NK-92 (cell line): ENCODE data around the gene PXMP2.

Experiments
- DNase-seq: peaks from one replicate; lab custom pipeline; 2025; ENCODE audit not compliant: unreplicated experiment; lab: John Stamatoyannopoulos, UW

The PXMP2 gene

DNA sequence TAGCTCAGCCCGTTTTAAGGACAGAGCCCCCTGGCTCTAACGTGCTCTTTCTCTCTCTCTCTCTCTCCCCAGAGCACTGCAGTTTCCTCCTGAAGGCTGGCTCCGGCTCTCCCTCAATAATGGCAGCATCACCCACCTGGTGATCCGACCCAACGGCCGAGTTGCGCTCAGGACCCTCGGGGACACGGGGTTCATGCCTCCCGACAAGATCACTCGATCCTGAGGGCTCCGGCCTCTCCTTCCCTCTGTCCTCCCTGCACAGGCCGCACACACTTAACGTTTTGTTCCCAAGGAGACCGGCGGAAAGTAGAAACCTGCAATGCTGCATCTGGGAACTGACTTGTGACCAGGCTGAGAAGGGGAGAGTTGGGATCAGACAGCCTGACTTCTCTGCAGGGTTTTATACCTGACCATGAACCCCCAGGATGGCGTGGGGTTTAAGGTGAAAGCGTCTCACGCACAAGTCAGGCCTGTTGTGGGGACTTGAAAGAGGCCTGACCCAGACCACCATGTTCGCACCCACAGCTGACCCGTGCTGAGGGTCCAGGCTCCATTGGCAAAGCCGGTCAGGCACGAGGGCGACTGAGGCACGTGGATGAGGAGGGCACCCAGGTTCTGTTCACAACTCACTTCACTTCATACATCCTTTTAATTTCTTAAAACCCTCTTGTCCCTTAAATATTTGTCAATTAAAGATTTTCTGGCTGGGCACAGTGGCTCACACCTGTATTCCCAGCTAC lies 33.4 kb downstream of the PXMP2 start:
- DNase-seq: no peak

- no peak for DNase-seq
Observed at GRCh38 chr12:132723015-132723763, 35.8 kb downstream of the PXMP2 start.

- DNase-seq: no peak
Observed at GRCh38 chr12:132723764-132724140, 36.4 kb downstream of the PXMP2 start.

DNA sequence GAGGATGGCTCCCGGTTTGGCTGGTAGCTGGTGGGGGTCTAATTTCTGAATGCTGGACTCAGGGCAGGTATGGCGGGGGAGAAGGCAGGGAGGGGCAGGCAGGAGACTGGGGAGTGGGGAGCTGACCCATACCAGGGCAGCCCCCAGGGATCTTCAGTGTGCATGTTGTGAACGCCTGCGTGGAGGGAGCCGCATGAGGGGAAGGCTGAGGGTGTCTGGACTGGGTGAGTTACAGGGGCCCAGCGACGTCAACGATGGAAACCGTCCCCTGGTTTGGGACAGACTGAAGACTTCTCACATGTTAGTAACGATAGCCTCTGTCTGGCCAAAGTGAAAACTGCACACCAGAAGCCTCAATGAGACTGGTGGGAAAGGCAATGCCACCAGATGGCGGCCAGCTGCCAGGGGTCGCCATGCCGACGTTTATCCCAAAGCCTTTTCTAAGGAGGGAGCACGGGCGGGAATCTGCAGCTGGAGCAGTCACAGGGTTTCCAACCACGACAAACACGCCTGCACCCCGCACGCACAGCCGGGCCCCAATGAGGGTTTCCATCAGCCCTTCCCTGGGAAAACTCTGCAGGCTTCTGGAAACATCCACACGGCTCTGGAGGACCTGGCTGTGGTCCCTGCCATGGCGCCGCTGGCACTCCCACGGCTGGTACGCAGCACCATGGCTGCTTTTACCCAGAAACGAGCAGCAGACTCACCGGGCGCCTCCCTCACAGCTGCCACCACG lies 37.3 kb downstream of the PXMP2 start:
- no peak for DNase-seq

DNA sequence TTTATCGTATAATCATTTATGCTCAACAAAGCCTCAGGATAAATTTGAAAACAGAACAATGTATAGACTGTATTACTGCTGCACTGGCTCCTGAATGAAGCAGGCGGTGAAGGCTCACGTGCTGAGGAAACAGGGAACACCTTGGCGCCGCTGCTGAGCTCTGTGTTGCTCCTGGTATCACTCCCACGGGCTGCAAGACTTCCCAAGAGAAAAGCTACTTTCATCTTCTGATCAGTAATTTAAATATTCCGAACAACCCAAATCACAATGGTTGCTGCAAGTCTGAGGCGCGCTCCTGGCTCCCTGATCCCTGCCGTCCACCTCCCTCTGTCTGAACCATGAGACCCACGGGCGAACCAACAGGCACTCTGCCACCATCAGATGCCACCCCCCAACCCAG lies 39.0 kb downstream of the PXMP2 start:
- no peak for DNase-seq

DNA sequence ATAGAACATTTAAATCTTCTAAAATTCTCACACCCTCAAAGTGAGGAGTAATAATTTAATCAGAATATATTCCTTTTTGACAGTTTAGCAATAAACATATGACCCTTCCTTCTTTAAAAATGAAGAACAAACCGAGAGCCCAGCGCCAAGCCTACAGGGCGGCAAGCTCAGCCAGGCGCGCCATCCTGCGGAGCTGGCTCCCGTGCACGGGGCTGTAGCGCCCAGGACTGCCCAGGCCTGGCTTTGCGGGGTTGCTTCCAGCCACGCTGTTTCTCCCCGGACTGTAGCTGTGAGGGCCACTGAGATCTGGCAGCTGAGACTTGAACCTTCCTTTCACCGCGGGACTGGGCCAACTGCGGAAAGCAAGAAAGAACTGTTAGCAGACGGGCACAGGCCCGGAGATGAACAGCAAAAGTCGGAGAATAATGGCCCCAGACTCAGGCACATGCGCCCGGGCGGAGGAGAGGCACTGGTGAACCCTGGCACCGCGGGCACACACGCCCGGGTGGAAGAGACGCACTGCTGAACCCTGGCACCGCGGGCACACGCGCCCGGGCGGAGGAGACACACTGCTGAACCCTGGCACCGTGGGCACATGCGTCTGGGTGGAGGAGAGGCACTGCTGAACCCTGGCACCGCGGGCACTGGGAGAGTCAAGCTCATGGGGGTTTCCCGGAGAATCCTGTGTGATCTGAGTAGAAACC lies 39.9 kb downstream of the PXMP2 start:
- DNase-seq: no peak

GRCh38 chr12:132728502-132728901 lies 41.1 kb downstream of the PXMP2 start:
- DNase-seq: no peak

GRCh38 chr12:132729541-132730320 lies 42.3 kb downstream of the PXMP2 start:
- no peak for DNase-seq

- DNase-seq: no peak
Observed at GRCh38 chr12:132730353-132730752, 43.0 kb downstream of the PXMP2 start.

DNA sequence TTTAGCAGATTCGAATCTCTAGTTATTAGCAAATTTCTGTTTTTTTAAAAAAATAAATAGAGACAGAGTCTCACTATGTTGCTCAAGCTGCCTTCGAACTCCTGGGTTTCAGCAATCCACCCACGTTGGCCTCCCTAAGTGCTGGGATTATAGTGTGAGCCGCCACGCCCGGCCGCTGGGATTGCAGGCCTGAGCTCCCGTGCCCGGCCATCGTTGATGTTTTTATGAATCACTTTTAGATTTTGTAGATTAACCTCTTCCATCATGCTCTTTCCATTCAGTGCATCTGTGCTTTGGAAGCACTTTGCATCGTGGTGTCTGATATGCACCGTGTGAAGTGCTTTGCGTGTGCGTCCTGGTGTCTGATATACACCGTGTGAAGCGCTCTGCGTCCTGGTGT lies 44.2 kb downstream of the PXMP2 start:
- no peak for DNase-seq

DNA sequence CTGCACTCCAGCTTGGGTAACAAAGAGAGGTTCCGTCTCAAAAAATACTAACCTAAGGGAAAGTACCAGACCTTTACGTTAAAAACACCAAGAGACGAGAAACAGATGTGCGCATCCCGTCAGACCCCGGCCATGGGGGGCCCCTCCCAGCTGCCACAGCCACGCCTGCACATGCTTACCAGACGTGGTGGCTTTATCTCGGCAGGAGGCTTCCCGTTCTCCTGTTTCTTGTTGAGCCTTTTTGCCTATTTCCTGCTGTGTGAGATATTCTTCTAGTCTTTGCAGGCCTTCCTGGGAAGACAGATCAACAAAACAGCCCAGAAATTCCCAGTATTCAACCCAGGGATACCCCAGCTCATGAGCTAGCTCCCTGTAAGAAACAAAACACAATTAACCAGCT lies 46.8 kb downstream of the PXMP2 start:
- no peak for DNase-seq

DNA sequence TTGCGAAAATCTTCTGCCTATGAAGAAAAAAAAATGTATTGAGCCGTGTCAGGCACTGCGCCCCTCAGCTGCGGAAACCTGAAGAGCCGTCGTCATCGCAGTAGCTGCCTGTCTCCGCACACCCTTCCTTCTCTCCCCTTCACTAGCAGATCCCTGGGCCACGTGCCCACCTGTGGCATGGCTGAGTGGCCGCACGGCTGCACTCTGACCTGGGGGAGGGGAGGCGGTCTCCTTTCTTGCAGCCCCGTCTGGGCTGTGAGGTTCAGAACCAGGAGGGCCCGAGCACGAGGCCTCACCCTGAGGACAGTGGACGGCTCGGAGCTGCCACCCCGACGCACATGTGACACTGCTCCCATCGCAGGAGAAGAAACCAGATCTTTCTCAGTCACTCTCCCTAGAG lies 48.1 kb downstream of the PXMP2 start:
- no peak for DNase-seq

GRCh38 chr12:132736378-132736777 lies 49.0 kb downstream of the PXMP2 start:
- DNase-seq: no peak

- DNase-seq: no peak
Observed at GRCh38 chr12:132736913-132737312, 49.5 kb downstream of the PXMP2 start.

GRCh38 chr12:132739600-132740312 lies 52.4 kb downstream of the PXMP2 start:
- no peak for DNase-seq

- no peak for DNase-seq
Observed at GRCh38 chr12:132740313-132740646, 52.9 kb downstream of the PXMP2 start.

DNA sequence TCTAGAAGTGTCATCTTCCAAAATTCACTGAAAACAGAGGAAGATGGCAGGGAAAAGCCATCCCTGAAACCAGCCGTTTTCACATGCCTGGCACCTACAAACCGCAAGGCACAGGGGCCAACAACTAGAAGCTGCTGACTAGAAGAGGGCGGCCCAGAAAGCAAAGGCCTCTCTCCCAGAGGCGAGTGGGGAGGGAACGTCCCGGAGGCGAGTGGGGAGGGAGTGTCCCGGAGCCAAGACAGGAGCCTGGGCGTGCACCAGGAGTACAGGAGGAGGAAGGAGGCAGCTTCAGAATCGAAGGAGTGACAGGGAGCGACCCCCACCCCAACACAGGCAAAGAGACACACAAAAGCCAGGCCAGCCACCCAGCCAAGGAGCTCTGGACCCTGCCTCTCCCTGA lies 53.3 kb downstream of the PXMP2 start:
- no peak for DNase-seq

DNA sequence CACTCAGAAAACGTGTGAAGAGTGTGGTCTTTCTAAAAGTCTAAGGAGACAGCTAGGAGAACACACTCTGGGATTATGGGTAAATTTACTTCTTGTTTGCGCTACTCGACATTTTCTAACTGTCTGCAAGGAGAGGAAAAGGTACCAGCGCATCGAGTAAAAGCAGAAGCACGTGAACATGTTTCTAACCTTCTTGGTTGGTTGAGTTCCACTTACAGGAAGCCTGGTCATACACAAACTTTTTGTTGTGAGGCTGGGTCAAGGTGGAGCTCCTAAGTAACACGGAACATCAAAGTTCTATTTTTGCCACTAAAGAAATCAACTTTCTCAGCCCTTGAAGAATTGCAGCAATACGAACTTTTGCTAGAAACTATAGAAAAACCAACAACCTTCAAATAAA lies 54.2 kb downstream of the PXMP2 start:
- no peak for DNase-seq

DNA sequence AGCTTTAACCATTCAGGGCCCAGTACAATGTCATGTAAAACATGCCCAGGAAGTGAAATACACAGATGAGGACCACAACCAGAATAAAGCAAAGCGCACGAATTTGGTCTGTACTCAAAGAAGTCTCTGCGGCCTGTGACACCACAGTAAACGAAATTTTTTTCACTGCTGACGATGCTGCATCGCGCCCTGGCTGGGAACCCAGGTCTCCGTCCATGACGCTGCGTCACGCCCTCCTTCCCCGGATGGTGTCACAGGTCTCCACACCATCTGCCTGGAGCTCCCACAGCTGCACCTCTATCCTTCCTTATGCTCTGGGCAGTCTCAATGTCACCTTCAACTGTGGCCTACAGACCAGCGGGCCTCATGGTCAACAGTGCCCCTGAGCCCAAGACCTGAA lies 56.4 kb downstream of the PXMP2 start:
- DNase-seq: no peak

GRCh38 chr12:132746613-132747012 lies 59.2 kb downstream of the PXMP2 start:
- no peak for DNase-seq
